GM18508 (cell line): ENCODE results near the gene PLEKHN1.
"Not testable (repeated sequence)": the region's sequence is repeated elsewhere in the genome, so short reads cannot be mapped to it uniquely, and the experiment has no call there.

Experiments used
- ATAC-seq: cut with Tn5 transposase; IDR thresholded peaks from one replicate; pipeline ENCODE4 v1.9.1; 2021; ENCODE audit warnings: moderate number of reproducible peaks; ENCODE audit not compliant: insufficient read depth, unreplicated experiment

Gene PLEKHN1

DNA sequence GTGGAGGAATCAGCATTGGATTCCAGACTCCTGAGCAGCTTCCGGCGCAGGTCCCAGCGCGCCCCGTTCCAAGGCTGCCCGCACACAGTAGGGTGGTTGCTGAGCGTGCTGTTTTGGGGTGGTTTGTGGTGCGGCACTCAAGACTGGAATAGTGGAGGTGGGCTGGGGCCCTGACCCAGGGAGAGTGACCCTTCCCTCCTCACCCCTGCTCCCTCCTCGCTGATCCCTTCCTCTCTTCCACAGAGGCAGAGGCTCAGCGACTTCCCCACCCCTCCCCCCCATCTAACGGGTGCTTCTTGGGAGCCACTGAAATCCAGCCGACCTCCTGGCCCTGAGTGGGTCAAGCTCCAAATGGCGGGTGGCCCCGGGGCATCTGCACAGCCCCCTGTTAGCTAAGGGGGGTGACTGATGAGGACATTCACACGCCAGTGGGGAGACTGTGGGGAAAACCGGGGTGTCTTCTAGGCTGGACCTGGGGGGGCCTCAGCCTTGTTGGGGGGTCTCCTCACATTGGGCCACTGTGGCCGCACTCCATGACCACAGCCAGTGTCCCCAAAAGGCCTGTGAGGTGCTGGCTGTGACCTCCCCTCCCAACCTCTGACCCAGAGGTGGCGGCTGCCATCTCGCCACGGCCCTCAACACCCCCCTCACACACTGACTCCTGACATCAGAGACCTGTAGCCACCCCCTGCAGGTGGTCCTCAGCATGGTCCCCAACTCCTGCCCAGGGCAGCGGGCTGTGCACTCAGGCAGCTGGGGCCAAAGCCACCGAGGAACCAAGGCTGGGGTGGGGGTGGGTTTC is 37.5 kb downstream of the PLEKHN1 start:
- no peak for ATAC-seq

DNA sequence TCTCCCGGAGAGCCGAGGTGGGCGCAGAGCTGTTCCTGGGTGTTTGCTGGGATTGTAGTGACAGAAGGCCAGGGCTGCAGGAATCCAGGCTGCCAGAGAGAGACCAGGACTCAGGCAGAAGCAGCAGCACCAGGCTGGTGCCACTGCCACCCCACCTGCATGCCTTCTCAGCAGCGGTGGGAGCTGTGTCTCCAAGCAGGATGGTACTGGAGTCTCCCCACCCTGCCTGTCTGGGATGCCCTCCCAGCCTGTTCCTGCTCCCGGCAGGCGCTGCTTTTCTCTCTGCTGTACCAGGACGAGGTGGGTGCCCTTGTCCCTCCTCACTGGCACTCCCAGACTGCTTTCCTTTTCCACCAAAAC is 38.1 kb downstream of the PLEKHN1 start:
- no peak for ATAC-seq

DNA sequence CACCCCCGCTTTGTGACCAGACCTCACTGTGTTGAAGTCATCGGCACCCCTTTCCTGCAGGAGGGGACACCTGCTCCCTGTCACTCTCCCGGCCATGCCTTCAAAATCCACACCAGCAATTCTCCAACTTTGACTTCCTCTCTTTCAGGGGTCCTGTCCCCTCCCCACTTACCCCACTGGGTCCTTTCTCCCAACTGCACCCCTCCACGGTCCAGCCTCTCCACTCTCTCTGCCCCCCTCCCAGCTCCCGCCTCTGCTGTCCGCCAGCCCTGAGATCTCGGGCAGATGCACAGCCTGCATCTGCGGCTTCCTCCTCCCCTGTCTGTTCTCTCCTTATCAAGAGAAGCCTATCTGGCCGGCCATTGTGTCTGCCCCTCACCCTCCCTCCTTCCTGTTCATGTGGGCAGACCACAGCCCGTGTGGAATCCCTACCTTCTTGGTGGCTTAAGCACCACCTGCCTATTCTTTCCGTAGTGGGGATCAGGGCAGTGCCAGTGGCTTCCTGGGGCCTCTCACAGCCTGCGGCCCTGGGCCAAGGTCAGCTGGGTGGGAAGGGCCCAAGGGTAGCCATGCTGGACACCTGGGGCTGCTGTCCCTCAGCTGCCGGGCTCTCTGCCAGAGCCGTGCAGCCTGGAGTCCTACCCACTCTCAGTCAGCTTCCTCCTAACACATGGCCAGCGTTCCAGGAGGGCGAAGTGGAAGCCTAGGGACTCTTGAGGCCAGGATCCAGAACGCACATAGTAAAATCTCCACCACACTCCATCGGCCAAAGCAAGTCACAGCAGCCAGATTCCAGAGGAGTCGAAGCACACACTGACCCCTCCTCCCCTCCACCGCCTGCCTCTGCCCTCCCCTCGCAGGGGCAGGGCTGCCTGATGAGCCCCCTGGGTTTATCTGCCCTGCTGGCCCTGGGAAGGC is 38.8 kb downstream of the PLEKHN1 start:
- no peak for ATAC-seq

DNA sequence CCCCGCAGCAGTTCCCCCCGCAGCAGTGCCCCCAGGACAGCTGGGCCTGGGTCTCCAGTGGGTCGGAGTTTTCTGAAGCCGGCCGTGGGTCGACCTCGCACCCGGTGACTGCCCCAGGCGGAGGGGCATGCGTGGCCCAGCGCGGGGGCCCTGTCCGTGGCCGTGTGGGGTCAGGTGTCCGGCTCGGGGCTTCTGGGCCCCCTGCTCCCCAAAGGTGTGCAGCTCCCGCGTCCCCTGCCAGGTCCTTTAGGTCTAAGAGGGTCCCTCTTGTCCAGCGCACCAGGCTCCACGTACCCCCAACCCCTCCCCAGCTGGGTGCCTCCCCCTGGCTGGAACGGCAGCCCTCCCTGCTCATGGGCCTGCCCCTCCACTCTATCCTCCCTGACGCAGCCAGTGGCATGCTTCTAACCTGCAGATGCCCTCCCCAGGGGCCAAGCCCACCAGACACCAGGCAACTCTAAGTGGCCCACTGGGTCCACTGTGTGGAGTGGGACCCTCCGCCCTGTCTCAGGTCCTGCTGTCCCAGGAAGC is 39.6 kb downstream of the PLEKHN1 start:
- ATAC-seq: no peak

DNA sequence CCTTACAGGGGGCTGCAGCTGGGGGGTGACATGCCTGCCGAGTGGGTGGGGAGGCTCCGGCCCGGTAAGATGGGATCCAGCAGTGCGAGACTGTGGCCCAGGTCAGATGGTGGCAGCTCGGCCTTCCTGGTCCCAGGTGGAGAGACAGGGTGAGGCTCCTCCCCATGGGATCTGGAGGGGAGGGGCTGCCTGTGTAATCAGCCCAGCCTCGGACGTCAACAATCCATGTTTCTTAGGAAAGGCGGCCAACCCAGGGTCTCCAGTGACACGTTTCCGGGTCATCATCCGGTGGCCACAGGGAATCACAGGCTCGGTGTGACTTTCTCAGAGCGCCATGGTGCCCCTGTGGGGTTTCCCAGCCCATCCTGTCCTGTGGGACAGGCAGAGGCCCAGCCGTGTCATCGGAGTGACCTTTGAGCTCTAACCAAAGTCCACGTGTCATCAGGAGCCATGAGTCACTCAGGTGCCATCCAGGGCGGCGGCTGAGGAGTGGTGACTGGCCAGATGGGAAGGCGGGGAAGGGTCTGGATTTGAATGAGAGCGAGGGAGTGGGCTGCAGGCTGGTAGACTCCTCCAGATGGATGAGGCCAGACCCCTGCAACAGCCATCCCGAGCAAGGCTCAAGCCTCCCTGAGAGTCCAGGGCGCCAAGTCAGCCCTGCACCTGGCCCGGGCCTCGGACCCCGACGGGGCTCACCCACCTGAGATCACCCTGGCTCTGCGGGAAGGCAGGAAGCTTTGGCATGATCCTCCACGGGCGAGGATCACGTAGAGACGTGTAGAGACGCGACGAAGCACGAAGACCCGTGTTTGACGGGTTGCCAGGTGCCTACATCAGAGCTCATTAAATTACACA is 40.2 kb downstream of the PLEKHN1 start:
- no peak for ATAC-seq

DNA sequence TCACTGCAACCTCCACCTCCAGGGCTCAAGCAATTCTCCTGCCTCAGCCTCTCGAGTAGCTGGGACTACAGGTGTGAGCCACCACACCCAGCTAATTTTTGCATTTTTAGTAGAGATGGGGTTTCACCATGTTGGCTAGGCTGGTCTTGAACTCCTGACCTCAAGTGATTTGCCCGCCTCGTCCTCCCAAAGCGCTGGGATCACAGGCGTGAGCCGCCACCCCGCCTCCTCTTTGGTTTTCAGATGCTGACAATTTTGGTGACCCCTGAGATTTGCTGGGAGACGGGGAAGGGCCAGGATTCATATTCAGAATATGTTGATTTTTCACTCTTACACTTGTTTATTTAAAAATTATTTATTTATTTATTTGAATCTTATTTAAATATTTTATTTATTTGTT is 43.8 kb downstream of the PLEKHN1 start:
- ATAC-seq: not testable (repeated sequence)

DNA sequence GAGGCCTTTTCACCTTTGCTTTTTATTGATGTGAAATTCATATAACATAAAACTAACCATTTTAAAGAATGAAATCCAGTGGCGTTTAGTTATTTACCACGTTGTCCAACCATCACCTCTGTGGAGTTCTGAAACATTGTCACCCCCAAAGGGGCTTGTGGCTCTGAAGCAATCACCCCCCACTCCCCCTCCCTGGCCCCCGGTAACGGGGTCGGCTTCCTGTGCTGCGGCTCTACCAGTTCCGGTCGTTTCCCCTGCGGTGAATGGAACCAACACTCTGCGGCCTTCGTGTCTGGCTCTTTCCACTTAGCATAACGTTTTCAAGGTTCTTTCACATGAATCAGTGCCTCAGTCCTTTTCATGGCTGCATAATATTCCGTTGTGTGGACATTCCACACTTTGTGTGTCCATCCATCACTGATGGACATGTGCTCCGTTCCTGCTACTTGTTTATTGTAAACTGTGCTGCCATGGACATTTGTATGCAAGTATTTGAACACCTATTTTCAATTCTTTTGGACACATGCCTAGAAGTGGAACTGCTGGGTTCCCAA is 45.2 kb downstream of the PLEKHN1 start:
- ATAC-seq: no peak

DNA sequence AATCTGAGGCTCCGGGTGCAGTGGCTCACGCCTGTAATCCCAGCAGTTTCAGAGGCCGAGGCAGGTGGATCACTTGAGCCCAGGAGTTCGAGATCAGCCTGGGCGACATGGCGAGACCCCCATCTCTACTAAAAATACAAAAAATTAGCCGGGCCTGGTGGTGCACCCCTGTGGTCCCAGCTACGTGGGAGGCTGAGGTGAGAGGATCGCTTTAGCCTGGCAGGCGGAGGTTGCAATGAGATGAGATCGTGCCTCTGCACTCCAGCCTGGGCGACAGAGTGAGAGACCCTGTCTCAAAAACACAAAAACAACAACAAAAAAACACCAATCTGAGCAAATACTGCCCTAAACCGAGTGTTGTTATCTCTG is 46.4 kb downstream of the PLEKHN1 start:
- ATAC-seq: not testable (repeated sequence)

DNA sequence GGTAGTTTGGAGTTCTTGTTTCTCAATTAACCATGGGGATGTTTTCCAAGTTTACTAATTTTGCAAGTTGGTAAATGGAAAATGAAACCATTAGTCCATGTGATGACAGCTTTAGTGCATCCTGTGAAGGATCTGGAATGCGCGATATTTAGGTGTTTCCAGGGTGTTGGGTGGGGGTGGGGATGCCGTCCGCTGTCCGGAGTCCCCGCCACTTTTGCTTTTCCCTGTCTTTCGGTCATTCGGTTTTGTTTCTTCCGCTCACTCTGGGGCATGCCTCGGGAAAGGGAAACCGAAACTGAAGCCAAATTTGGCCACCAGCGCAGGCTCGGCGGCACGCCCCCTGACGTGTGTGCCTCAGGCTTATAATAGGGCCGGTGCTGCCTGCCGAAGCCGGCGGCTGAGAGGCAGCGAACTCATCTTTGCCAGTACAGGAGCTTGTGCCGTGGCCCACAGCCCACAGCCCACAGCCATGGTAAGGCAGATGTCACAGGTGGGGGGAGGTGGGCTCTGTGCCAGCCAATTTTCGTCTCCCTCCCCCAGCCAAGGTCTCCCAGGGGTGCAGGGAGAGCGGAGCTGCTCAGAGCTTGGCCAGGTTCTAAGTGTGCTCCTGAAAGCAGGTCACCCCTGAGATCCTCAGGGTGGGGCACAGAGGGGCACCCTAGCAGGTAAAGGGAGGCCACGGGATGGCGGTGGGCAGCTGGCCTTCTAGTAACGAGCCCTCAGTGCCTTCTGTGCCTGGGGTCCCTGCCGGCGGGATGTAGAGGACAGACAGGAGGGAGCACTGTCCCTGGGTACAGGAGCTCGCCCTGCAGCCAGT is 47.0 kb downstream of the PLEKHN1 start, which contains the start of gene ISG15:
ISG15 (plus strand) TSS at position 393 of the 817 bp plus-strand sequence; CDS start at position 470, 77 bp downstream.
- peak; percentile 69 for ATAC-seq

DNA sequence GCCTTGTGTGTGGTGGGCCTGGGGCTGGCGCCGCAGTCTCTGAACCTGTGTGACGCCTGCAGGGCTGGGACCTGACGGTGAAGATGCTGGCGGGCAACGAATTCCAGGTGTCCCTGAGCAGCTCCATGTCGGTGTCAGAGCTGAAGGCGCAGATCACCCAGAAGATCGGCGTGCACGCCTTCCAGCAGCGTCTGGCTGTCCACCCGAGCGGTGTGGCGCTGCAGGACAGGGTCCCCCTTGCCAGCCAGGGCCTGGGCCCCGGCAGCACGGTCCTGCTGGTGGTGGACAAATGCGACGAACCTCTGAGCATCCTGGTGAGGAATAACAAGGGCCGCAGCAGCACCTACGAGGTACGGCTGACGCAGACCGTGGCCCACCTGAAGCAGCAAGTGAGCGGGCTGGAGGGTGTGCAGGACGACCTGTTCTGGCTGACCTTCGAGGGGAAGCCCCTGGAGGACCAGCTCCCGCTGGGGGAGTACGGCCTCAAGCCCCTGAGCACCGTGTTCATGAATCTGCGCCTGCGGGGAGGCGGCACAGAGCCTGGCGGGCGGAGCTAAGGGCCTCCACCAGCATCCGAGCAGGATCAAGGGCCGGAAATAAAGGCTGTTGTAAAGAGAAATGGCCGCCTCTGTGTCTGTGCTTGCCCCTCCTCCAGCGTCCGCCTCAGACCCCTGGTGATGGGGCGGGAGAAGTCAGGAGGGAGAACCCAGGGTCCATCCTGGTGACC is 47.8 kb downstream of the PLEKHN1 start:
- no peak for ATAC-seq

DNA sequence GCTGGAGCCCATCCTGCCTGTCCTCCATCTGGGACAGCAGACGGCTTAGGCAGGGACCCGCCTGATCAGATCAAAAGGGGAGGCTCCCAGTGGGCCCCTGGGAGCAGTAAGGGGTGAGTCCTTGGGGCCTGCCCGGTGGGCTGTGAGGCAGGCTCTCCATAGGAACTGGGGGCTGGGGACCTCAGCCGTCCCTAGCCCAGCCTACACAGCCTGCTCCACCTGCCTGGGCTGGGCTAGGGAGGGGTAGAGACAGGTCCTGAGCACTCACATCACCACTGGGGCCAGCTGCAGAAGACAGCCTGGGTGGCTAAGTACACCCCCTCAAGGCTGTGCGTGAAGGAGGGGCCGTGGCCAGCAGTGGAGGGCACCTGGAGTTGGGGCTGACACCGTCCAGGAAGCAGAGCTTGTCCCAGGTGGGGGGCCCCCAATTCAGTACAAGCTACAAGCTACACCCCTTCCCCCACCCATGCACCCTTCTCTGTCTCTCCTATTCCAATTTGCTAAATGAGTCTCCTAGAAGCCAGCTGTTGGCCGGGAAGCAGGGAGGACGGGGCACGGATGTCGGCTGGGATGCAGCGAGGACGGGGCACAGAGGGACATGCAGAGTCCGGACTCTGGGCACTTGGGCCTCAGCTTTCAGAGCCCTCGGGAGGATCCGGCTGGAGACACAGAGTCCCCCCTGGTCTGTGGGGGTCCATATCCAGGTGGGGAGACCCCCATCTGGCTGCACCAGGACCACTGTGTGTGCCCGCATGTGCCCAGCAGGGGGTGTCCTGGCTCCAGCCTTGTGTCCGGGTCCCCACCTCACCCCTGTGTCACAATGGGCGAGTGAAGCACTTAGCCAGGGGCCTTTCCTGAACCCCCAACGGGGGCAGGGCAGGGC is 48.8 kb downstream of the PLEKHN1 start:
- ATAC-seq: no peak

DNA sequence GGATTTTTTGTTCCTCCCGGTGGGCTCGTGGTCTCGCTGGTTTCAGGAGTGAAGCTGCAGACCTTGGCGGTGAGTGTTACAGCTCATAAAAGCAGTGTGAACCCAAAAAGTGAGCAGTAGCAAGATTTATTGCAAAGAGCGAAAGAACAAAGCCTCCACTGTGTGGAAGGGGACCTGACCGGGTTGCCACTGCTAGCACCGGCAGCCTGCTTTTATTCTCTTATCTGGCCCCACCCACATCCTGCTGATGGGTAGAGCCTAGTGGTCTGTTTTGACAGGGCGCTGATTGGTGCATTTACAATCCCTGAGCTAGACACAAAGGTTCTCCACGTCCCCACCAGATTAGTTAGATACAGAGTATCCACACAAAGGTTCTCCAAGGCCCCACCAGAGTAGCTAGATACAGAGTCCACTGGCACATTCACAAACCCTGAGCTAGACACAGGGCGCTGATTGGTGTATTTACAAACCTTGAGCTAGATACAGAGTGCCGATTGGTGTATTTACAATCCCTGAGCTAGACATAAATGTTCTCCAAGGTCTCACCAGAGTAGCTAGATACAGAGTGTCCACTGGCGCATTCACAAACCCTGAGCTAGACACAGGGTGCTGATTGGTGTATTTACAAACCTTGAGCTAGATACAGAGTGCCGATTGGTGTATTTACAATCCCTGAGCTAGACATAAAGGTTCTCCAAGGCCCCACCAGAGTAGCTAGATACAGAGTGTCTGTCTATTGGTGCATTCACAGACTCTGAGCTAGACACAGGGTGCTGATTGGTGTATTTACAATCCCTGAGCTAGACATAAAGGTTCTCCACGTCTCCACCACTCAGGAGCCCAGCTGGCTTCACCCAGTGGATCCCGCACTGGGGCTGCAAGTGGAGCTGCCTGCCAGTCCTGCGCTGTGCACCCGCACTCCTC is 51.4 kb downstream of the PLEKHN1 start:
- ATAC-seq: not testable (repeated sequence)

DNA sequence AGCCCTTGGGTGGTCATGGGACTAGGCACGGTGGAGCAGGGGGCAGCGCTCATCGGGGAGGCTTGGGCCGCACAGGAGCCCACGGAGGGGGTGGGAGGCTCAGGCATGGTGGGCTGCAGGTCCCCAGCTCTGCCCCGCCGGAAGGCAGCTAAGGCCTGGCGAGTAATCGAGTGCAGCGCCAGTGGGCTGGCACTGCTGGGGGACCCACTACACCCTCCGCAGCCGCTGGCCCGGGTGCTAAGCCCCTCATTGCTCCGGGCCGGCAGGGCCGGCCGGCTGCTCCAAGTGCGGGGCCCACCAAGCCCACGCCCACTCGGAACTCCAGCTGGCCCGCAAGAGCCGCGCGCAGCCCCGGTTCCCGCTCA is 52.0 kb downstream of the PLEKHN1 start:
- not testable (repeated sequence) for ATAC-seq

DNA sequence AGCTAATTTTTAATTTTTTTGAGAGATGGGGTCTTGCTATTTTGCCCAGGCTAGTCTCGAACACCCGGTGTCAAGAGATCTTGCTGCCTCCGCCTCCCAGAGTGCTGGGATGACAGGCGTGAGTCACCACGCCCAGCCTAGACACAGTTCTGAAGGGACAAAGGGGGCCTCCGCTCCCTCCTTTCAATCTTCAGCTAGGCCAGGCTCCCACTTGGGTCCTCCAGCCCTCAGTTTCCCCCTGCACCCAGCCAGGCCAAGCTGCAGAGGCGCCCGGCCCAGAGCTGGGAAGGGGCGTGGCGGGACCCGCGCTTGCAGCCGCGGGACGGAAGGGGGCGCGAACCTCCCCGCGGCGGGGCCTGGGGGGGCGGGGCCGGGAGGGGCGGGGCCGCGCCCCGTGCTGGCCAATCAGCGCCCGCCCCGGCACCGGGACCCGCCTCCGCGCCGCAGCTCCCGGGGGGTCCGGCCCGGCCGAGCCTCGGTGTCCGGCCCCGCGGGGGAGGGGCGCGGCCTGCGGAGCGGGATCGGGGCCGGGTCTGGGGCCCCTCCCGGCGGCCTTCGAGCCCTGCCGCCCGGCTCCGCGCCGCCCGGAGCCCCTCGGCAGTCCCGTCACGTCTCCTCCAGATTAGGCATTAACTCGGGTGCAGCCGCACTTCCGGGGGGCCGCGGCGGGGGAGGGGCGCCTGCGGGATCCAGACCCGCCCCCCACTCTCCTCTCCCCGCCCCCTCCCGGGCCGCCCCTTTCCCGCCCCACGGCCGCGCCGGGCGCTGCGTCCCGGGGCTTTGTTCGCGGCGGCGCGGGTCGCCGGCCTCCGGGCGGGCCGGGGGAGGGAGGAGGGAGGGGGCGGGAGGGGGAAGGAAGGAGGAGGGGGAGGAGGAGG is 53.1 kb downstream of the PLEKHN1 start:
- ATAC-seq: no peak

DNA sequence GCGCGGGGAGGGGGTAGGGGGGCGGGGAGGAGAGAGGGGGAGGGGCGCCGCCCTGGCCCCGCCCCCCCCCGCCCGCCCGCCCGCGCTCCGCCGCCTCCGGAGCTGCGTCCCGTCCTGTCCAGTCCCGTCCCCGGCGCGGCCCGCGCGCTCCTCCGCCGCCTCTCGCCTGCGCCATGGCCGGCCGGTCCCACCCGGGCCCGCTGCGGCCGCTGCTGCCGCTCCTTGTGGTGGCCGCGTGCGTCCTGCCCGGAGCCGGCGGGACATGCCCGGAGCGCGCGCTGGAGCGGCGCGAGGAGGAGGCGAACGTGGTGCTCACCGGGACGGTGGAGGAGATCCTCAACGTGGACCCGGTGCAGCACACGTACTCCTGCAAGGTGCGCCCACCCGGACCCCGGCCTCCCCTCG is 53.7 kb downstream of the PLEKHN1 start, which contains the start of gene AGRN:
AGRN (plus strand) TSS at position 121 of the 405 bp plus-strand sequence; CDS start at position 174, 53 bp downstream.
- ATAC-seq: no peak
